K562 (cell line): ENCODE results near the gene ROR2. TPM values are rescaled to one million over a fixed set of nuclear protein-coding genes. Genes with fewer than 3 reads are reported as not detected.

Experiments used
- ATAC-seq: fragments of 200-7000 bp; cut with Tn5 transposase; 3 replicates; pipeline ENCODE4 v1.9.1; 2020; ENCODE audit warnings: moderate library complexity
- BruUV-seq: library from RNA; stranded (reverse); fragments of 400-500 nt; replicated peaks from 2 replicates; lab custom pipeline; 2021; lab: Mats Ljungman, UMichigan
- CTCF ChIA-PET: fragments of 300-600 bp; formaldehyde crosslinking; extraction: SDS; loops from one replicate; lab custom pipeline; 2021; ENCODE audit warnings: low intra/inter-chr PET ratio; lab: Yijun Ruan, JAX
- POLR2A ChIA-PET: fragments of 300-600, 350-650 bp; sonication (Branson Sonifier 250); formaldehyde crosslinking; extraction: SDS; loops from one replicate; lab custom pipeline; 2021; ENCODE audit warnings: antibody characterized with exemption, inconsistent platforms; lab: Yijun Ruan, JAX
- DNase-seq, 4 experiments: peaks; one replicate each; pipeline versions ENCODE4 v3.0.0 to v3.0.0-alpha.2; 2011 to 2018; ENCODE audit warnings: low spot score in 3 of 4, mixed read lengths in 3 of 4; ENCODE audit errors: extremely low read depth in 1 of 4
- FAIRE-seq: peaks from 2 replicates; lab custom pipeline; 2011; peaks lifted over from hg19 to GRCh38; lab: Jason Lieb, UNC
- H2AFZ ChIP-seq: 2 replicates; pipeline ENCODE4 v1.6.0; 2011; ENCODE audit warnings: low read depth, low read length, control low read depth, inconsistent platforms
- H3K27ac ChIP-seq: fragments of 200-600 bp; 3 replicates; pipeline ENCODE4 v1.8.0; 2011; ENCODE audit warnings: low read depth, mild to moderate bottlenecking, control low read depth, inconsistent platforms, low read length, moderate library complexity, mixed read lengths; ENCODE audit errors: extremely low read depth
- H3K27me3 ChIP-seq, 2 experiments: fragments of 300-600 bp in 1 of 2; 2 replicates in 1 of 2; 3 replicates in 1 of 2; pipeline versions ENCODE4 v1.6.0 to v1.8.0; 2011; ENCODE audit warnings: inconsistent platforms in 2 of 2, low read length in 2 of 2, mild to moderate bottlenecking in 1 of 2, mixed read lengths in 1 of 2, moderate library complexity in 1 of 2; ENCODE audit not compliant: control insufficient read depth in 2 of 2, insufficient read depth in 2 of 2
- H3K36me3 ChIP-seq: fragments of 300-600 bp; 3 replicates; pipeline ENCODE4 v1.8.0; 2011; ENCODE audit warnings: mild to moderate bottlenecking, low read length, inconsistent platforms; ENCODE audit not compliant: control insufficient read depth, insufficient read depth
- H3K4me1 ChIP-seq, 2 experiments: fragments of 200-600 bp in 1 of 2; replicated peaks in 1 of 2; 2 replicates in 1 of 2; 3 replicates in 1 of 2; pipeline versions ENCODE4 v1.5.1 to v1.8.0; 2011; ENCODE audit warnings: inconsistent platforms in 2 of 2, low read length in 2 of 2, mild to moderate bottlenecking in 1 of 2, mixed read lengths in 1 of 2, moderate library complexity in 1 of 2; ENCODE audit not compliant: control insufficient read depth in 2 of 2, insufficient read depth in 2 of 2
- H3K4me2 ChIP-seq: 2 replicates; pipeline ENCODE4 v1.6.1; 2011; ENCODE audit warnings: low read length, control low read depth, inconsistent platforms, mixed read lengths; ENCODE audit not compliant: insufficient read depth
- H3K4me3 ChIP-seq: fragments of 200-600 bp; sonication (generic), shearing (Covaris generic); 2 replicates; pipeline ENCODE4 v1.5.1; 2016; ENCODE audit warnings: control low read depth, inconsistent platforms
- H3K79me2 ChIP-seq: fragments of 200-600 bp; 3 replicates; pipeline ENCODE4 v1.8.0; 2011; ENCODE audit warnings: low read length, inconsistent platforms; ENCODE audit not compliant: control insufficient read depth, insufficient read depth
- H3K9ac ChIP-seq, 2 experiments: 2 replicates each; pipeline versions ENCODE4 v1.6.0 to v1.6.1; 2011; ENCODE audit warnings: low read depth in 2 of 2, low read length in 2 of 2, control low read depth in 1 of 2, inconsistent platforms in 1 of 2, mild to moderate bottlenecking in 1 of 2, mixed read lengths in 1 of 2; ENCODE audit not compliant: insufficient read depth in 1 of 2
- H3K9me1 ChIP-seq: one replicate; pipeline ENCODE4 v1.6.0; 2011; ENCODE audit warnings: inconsistent platforms, mild to moderate bottlenecking, low read length, moderate library complexity; ENCODE audit not compliant: control insufficient read depth, insufficient read depth
- H3K9me3 ChIP-seq: replicated peaks from 2 replicates; pipeline ENCODE4 v1.5.1; 2011; ENCODE audit warnings: low read depth, low read length, inconsistent platforms; ENCODE audit not compliant: control insufficient read depth, insufficient read depth
- H4K20me1 ChIP-seq: replicated peaks from 2 replicates; pipeline ENCODE4 v1.6.1; 2011; ENCODE audit warnings: low read length, inconsistent platforms, mixed read lengths; ENCODE audit not compliant: control insufficient read depth, insufficient read depth
- MAFG ChIP-seq: fragments of 450-650 bp; conservative IDR thresholded peaks from 2 replicates; pipeline ENCODE4 v1.6.1; 2016; ENCODE audit warnings: missing genetic modification characterization, missing compliant biosample characterization
- PTTG1 ChIP-seq: fragments of 450-650 bp; IDR thresholded peaks from 2 replicates; pipeline ENCODE4 v1.6.1; 2016; ENCODE audit warnings: low read depth, mild to moderate bottlenecking, missing genetic modification characterization, missing compliant biosample characterization
- RAD21 ChIP-seq, 2 experiments: fragments of 250-450 bp in 1 of 2; fragments of 450-650 bp in 1 of 2; sonication (Bioruptor Pico) in 1 of 2; formaldehyde crosslinking in 1 of 2; IDR thresholded peaks in 1 of 2; conservative IDR thresholded peaks in 1 of 2; 2 replicates each; pipeline versions ENCODE4 v1.4.0 to v1.8.0; 2020 to 2022; ENCODE audit warnings: mild to moderate bottlenecking in 2 of 2, moderate library complexity in 1 of 2
- TRIM24 ChIP-seq, 2 experiments: fragments of 450-650 bp; IDR thresholded peaks; 2 replicates each; pipeline ENCODE4 v1.6.1; 2016
- ZC3H11A ChIP-seq: IDR thresholded peaks from 2 replicates; pipeline ENCODE4 v1.6.1; 2012; ENCODE audit warnings: low read depth, low read length, improper control_type of control experiment
- ZFPM2 ChIP-seq: fragments of 250-450 bp; sonication (Bioruptor Pico); IDR thresholded peaks from 2 replicates; pipeline ENCODE4 v1.5.1; 2022; ENCODE audit warnings: mild to moderate bottlenecking
- ZNF551 ChIP-seq: fragments of 250-450 bp; sonication (Bioruptor Pico); IDR thresholded peaks from 2 replicates; pipeline ENCODE4 v1.5.0; 2021; ENCODE audit warnings: mild to moderate bottlenecking, moderate library complexity
- WGBS: fragments of 100-300 bp; shearing (Covaris generic); methylation state at CpG from one replicate; pipeline ENCODE4 v1.1.6; 2016; ENCODE audit warnings: low coverage, mixed read lengths; ENCODE audit not compliant: insufficient coverage; ENCODE audit errors: missing lambda C conversion rate; 5-methylcytosine and 5-hydroxymethylcytosine counted together
- in situ Hi-C: fragments of 300-500 bp; cut with MboI; formaldehyde crosslinking; loops from 4 replicates; pipeline ENCODE4 v1.15.0; 2018; ENCODE audit warnings: inconsistent platforms, mixed read lengths
- intact Hi-C: fragments of 100-400 bp; cut with micrococcal nuclease; formaldehyde crosslinking; loops from 2 replicates; pipeline ENCODE4 v1.14.2; 2022
- polyA plus RNA-seq, 8 experiments: library from polyadenylated mRNA; depleted of rRNA in 4 of 8; stranded (reverse) in 5 of 8; unstranded in 3 of 8; fragments of >200 nt; fragmentation: Nextera tagmentation in 2 of 8; fragmentation: Illumina TruSeq in 1 of 8; extraction: Ambion mirVana in 2 of 8; extraction: Trizol in 1 of 8; gene quantifications; 2 replicates each; pipeline versions ENCODE4 v1.2.1 to v1.2.3, GENCODE V29; 2011 to 2014; ENCODE audit warnings: inconsistent platforms in 1 of 8, missing spikeins in 1 of 8
- total RNA-seq, 7 experiments: library from RNA; depleted of rRNA in 6 of 7; stranded (reverse); fragments of >200 nt in 6 of 7; fragmentation: Illumina TruSeq in 2 of 7; extraction: Trizol in 2 of 7; gene quantifications; 2 replicates each; pipeline versions ENCODE4 v1.2.1 to v1.2.3, GENCODE V29; 2011 to 2021; ENCODE audit warnings: low replicate concordance in 1 of 7
- TF ChIP-seq, protein P1 (sequence below): sonication (generic); formaldehyde crosslinking; IDR thresholded peaks from 2 replicates; pipeline ENCODE4 v1.8.0; 2022; ENCODE audit warnings: mild to moderate bottlenecking, missing genetic modification reagents
- TF ChIP-seq, protein P2 (sequence below), 3 experiments: IDR thresholded peaks in 2 of 3; conservative IDR thresholded peaks in 1 of 3; 2 replicates each; pipeline ENCODE4 v1.5.1; 2011 to 2012; ENCODE audit warnings: low read length in 3 of 3, mild to moderate bottlenecking in 3 of 3, control low read depth in 2 of 3, improper control_type of control experiment in 1 of 3, inconsistent platforms in 1 of 3, low read depth in 1 of 3, mixed read lengths in 1 of 3, moderate library complexity in 1 of 3; ENCODE audit not compliant: insufficient read depth in 2 of 3

Gene ROR2
- total and polyA plus RNA-seq, 9 of the 15 experiments (the other 6 are each of a cell fraction or from before 2014, with no cell fraction given): 5.6 to 33.8 (median 15.3) TPM

DNA sequence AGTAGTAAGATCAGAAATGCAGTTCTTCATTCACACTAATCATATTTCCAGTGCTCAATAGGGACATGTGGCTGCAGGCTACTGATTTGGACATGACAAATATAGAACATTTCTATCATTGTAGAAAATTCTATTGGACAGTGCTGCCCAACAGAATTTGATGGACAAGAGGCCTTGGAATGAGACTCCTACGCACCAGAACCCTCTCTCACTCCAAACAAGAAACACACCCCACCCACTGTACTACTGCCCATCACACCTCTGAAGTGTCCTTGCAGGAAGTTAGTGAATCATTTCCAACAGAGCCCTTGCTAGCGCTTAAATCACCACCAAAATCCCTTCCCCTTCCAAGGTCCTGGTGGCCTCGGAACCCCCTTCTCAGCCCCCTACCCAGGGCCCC, 66.5 kb downstream of the ROR2 start:
- TF ChIP-seq PTTG1 (tag) (no peak), ZC3H11A (no peak), ZNF551 (CRISPR knock-in tag) (no peak), TRIM24 (IDR thresholded peaks at IDR 0.05) (no peak)
- in situ Hi-C loops (no loop called here), intact Hi-C loops (no loop called here)
- H3K79me2 ChIP-seq: peaks cover 56% of the 10 kb centered on the region
- 83% methylated on average over 3 of the region's 3 CpGs for WGBS
- FAIRE-seq (no peak), ATAC-seq (no peak), DNase-seq (no peak)
- peaks cover 33% of the 10 kb centered on the region; the same call in 2 of the 3 replicates for H3K36me3 ChIP-seq
- H4K20me1 ChIP-seq: no peaks in the 10 kb centered on the region
- no TSS peak for BruUV-seq
- ChIA-PET CTCF (no interaction called here), POLR2A (interaction anchor here (0.9 kb wide), 1 partner anchor 18 kb away, joined by 3 read pairs; no protein-coding TSS in a partner anchor)
- no peak overlapping the region for H3K27ac ChIP-seq
- no peak overlapping the region for H3K4me2 ChIP-seq
- H3K4me3 ChIP-seq: no peak overlapping the region
- H3K9ac ChIP-seq: no peak overlapping the region
- H3K27me3 ChIP-seq: no peaks in the 10 kb centered on the region
- H2AFZ ChIP-seq: no peak overlapping the region
- H3K4me1 ChIP-seq: peaks cover 30 to 60% of the 10 kb centered on the region in 2 experiments
- no peaks in the 10 kb centered on the region for H3K9me1 ChIP-seq
- H3K9me3 ChIP-seq: no peaks in the 10 kb centered on the region

DNA sequence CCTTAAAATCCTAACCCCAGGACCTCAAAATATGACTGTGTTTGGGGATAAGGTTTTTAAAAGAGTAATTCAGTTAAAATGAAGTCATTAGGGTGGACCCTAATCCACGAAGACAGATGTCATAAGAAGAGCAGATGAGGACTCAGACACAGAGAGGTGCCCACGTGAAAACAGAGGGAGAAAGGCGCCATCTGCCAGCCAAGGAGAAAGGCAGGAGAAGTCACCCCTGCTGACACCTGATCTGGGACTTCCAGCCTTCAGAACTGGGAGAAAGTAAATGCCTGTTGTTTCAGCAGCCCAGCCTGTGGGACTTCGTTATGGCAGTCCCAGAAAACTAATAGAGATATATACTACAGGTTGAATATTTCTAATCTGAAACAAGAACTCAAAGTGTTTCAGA, 67.4 kb downstream of the ROR2 start:
- Histone ChIP-seq H3K4me2 (no peak overlapping the region), H3K79me2 (peaks cover 50% of the 10 kb centered on the region), H2AFZ (no peak overlapping the region), H3K27ac (peak overlapping the region; percentile 12; the same call in 1 of the 3 replicates), H3K36me3 (peaks cover 33% of the 10 kb centered on the region; the same call in 2 of the 3 replicates), H3K9me1 (no peaks in the 10 kb centered on the region), H3K27me3 (no peaks in the 10 kb centered on the region), H3K4me1 (peaks cover 27 to 55% of the 10 kb centered on the region in 2 experiments), H3K9ac (no peak overlapping the region), H3K9me3 (no peaks in the 10 kb centered on the region), H3K4me3 (no peak overlapping the region), H4K20me1 (no peaks in the 10 kb centered on the region)
- intact Hi-C loops (no loop called here), in situ Hi-C loops (no loop called here)
- DNase-seq (no peak), FAIRE-seq (peak; percentile 6), ATAC-seq (no peak)
- BruUV-seq: no TSS peak
- ChIA-PET CTCF (interaction anchor here (0.7 kb wide), 1 partner anchor 39 kb away, joined by 3 read pairs; no protein-coding TSS in a partner anchor), POLR2A (no interaction called here)
- 68% methylated on average over 3 of the region's 4 CpGs for WGBS
- TF ChIP-seq ZFPM2: no peak
- peak in 1 of 2 experiments; percentile 5; a peak in 1 of 4 replicates for TF ChIP-seq RAD21 (CRISPR knock-in tag; conservative IDR thresholded peaks at IDR 0.05 in 1 of 2, IDR thresholded peaks at IDR 0.05 in 1 of 2)
- no peak for TF ChIP-seq MAFG
- TF ChIP-seq, protein P1, sequence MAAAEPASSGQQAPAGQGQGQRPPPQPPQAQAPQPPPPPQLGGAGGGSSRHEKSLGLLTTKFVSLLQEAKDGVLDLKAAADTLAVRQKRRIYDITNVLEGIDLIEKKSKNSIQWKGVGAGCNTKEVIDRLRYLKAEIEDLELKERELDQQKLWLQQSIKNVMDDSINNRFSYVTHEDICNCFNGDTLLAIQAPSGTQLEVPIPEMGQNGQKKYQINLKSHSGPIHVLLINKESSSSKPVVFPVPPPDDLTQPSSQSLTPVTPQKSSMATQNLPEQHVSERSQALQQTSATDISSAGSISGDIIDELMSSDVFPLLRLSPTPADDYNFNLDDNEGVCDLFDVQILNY (CRISPR knock-in tag): no peak
- TF ChIP-seq, protein P2, sequence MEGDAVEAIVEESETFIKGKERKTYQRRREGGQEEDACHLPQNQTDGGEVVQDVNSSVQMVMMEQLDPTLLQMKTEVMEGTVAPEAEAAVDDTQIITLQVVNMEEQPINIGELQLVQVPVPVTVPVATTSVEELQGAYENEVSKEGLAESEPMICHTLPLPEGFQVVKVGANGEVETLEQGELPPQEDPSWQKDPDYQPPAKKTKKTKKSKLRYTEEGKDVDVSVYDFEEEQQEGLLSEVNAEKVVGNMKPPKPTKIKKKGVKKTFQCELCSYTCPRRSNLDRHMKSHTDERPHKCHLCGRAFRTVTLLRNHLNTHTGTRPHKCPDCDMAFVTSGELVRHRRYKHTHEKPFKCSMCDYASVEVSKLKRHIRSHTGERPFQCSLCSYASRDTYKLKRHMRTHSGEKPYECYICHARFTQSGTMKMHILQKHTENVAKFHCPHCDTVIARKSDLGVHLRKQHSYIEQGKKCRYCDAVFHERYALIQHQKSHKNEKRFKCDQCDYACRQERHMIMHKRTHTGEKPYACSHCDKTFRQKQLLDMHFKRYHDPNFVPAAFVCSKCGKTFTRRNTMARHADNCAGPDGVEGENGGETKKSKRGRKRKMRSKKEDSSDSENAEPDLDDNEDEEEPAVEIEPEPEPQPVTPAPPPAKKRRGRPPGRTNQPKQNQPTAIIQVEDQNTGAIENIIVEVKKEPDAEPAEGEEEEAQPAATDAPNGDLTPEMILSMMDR (IDR thresholded peaks at IDR 0.05 in 2 of 3, conservative IDR thresholded peaks at IDR 0.05 in 1 of 3; ENCODE audit: insufficient read depth in 2 of 3, low read depth in 1 of 3, low read length in 3 of 3): 0 out of 6 replicates have a peak, but pooled peaks of 1 of the 3 experiments have one; percentile 7
